HG03196 (cell line): ENCODE data around the gene CERT1.
"Not testable (repeated sequence)": the region's sequence is repeated elsewhere in the genome, so short reads cannot be mapped to it uniquely, and the experiment has no call there.

ENCODE experiments used
- ATAC-seq: cut with Tn5 transposase; IDR thresholded peaks from one replicate; pipeline ENCODE4 v1.9.1; 2021; ENCODE audit not compliant: unreplicated experiment

The CERT1 gene

DNA sequence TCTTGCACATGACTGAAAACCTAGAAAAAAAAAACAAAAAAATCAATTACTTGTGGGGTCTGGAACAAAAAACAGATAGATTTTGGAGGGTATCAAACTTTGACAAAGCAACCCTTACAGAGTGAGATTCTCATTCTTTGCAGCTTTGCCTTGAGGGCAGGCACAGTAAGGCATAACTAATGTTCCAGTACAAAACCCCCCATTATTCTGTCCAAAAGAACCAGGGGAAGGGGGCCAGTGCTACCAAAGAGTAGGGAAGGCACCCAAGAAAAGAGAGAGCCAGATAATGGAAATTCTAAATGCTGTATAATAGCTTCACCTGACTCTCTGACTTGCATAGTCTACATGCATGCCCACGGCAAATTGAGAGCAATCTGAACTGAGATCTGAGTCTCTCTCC, 13.2 kb upstream of the CERT1 start:
- ATAC-seq: no peak

GRCh38 chr5:75524071-75524470, 12.6 kb upstream of the CERT1 start:
- ATAC-seq: peak; percentile 68

- ATAC-seq: no peak
Measured at GRCh38 chr5:75523275-75523674, 11.8 kb upstream of the CERT1 start.

- no peak for ATAC-seq
Measured at GRCh38 chr5:75522542-75522941, 11.1 kb upstream of the CERT1 start.

DNA sequence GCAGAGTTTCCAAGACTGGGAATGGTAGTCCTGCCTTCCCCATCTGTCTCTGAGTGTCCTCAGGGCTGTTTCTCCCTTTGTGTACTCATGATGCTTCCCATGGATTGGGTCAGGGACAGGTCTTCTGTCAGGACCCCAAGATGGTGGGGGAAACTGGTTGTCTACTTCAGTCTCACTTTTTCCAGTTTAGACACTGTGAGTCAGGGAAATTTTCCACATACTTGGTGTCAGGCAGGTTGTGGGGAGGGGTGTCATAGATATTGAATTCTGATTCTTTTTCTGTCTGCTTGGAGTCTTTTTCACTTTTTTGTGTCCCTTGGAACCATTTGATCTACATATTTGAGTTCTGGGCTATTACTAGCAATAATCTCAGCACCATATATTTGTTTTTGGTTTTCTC, 10.6 kb upstream of the CERT1 start:
- ATAC-seq: no peak

- ATAC-seq: no peak
Measured at GRCh38 chr5:75521195-75521594, 9.8 kb upstream of the CERT1 start.

DNA sequence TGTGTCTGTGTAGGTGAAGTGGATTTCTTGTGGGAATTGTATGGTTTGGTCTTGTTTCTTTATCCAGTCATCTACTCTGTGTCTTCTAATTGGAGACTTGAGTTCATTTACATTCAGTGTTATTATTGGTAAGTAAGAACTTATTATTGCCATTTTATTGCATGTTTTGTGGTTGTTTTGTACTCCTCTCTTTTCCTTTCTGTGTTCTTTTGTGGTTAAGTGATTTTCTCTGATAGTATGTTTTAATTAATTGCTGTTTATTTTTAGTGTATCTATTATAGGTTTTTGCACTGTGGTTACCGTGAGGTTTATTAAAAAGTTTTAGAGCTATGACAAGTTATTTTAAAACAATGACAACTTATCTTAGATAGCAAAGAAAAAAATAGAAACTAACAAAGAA, 8.3 kb upstream of the CERT1 start:
- ATAC-seq: no peak

- ATAC-seq: no peak
Measured at GRCh38 chr5:75514323-75514722, 2.9 kb upstream of the CERT1 start.

GRCh38 chr5:75513841-75514240, 2.4 kb upstream of the CERT1 start:
- no peak for ATAC-seq

GRCh38 chr5:75512383-75513074, 1.1 kb upstream of the CERT1 start:
- ATAC-seq: no peak

DNA sequence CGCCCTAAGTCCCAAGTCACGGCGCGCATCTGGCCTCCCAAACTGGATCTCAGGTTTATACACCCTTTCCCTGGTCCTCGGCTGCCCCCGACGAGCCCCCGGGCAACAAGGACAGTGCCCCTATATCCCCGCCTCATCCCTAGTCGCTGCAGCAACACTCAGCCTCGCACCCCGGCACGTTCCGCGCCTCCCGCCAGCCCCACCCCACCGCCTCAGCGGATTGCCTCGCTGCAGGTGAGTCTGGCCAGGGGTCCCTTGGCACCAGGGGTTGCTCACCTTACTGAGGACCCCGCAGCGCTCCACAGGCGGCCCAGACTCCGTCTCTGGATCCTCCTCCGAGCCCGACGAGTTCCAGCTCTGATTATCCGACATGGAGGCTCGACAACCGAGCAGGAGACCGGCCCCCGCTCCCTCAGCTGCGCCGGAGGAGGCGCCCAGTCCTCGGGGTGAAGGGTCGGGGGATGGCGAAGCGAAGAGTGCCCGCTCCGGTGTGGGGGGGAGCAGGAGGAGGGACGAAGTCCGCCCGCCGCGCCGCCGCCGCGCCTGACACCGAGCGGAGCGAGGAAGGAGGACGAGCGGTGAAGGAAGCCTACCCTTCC, 494 bp downstream of the CERT1 start:
- ATAC-seq: peak; percentile 27

- ATAC-seq: peak; percentile 9
Measured at GRCh38 chr5:75510417-75510835, 1.0 kb downstream of the CERT1 start.

- ATAC-seq: no peak
Measured at GRCh38 chr5:75509956-75510355, 1.5 kb downstream of the CERT1 start.

- ATAC-seq: no peak
Measured at GRCh38 chr5:75509546-75509945, 1.9 kb downstream of the CERT1 start.

- ATAC-seq: no peak
Measured at GRCh38 chr5:75507841-75508240, 3.6 kb downstream of the CERT1 start.

DNA sequence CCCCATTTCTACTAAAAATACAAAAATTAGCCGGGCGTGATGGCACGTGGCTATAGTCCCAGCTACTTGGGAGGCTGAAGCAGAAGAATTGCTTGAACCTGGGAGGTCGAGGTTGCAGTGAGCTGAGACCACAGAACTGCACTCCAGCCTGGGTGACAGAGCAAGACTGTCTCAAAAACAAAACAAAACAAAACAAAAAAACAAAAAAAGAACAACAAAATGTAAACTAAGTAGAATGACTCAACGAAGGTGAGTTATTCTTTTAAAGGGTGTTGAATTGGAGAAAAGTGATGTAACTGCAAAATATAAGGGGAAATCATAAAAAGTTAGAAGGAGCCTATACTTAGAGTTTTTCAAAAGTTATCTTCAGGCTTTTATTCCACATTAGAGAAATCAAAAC, 6.3 kb downstream of the CERT1 start:
- not testable (repeated sequence) for ATAC-seq

DNA sequence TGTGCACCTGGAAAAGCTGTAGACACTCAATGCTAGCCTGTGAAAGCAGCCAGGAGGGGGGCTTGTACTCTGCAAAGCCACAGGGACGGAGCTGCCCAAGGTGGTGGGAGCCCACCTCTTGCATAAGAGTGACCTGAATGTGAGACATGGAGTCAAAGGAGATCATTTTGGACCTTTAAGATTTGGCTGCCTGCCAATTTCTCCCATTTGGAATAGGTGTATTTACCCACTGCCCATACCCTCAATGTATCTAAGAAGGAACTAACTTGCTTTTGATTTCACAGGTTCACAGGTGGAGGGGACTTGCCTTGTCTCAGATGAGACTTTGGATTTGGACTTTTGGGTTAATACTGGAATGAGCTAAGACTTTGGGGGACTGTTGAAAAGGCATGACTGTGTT, 12.6 kb downstream of the CERT1 start:
- not testable (repeated sequence) for ATAC-seq

GRCh38 chr5:75498208-75498777, 13.1 kb downstream of the CERT1 start:
- ATAC-seq: no peak

GRCh38 chr5:75496026-75496425, 15.4 kb downstream of the CERT1 start:
- no peak for ATAC-seq

DNA sequence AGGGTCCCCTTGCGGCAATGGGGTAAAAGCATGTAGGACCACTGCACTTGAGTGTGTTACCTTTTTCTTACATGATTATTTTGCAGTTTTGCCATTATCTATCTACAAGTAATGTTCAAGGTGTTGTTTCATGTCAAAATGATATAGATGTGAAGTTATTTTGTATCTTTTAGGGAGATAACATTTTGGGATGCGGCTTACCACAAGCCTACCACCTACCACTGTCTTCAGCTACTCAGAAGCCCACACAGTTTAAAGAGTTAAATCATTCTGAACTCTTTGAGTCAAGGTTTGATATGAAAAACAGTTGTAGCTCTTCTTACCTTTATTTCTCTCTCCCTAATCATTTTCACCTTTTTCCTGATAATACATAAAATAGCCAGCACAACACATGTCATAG, 19.8 kb downstream of the CERT1 start:
- ATAC-seq: no peak

DNA sequence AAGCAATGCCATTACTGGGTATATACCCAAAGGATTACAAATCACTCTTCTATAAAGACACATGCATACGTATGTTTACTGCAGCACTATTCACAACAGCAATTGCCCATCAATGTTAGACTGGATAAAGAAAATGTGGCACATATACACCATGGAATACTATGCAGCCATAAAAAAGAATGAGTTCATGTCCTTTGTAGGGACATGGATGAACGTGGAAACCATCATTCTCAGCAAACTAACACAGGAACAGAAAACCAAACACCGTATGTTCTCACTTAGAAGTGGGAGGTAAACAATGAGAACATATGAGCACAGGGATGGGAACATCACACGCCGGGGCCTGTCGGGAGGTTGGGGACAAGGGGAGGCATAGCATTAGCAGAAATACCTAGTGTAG, 21.6 kb downstream of the CERT1 start:
- ATAC-seq: not testable (repeated sequence)

DNA sequence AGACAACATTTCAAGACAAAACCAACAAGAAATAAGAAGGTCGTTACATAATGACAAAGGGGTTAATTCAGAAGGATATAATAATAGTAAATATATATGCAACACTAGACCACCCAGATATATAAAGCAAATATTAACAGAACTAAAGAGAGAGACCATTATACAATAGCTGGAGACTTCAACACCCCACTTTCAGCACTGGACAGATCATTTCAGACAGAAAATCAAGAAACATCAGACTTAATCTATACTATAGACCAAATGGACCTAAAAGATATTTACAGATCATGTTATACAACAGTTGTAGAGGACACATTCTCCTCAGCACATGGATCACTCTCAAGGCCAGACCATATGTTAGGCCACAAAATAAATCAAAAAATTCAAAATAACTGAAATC, 26.8 kb downstream of the CERT1 start:
- ATAC-seq: no peak

DNA sequence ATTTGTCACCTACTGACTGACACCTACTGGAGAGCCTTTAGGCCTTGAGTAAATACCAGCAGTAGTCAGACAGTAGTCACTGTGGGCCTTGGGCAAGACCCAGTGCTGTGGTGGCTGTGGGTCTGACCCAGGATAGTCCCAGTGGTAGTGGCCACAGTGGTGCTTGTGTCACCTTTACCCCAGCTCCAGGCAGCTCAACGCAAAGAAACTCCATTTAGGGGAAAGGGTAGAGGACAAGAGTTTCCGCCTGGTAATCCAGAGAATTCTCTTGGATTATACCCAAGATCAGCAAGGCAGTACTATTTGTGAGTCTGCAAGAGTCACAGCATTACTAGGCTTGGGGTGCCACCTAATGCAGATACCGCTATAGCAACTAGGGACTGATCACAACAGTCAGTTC, 28.9 kb downstream of the CERT1 start:
- ATAC-seq: no peak
